Endothelial cell of umbilical vein (primary cell): Measurements from ENCODE around the gene PAQR6. TPM values are rescaled to one million over a fixed set of nuclear protein-coding genes. Genes with fewer than 3 reads are reported as not detected.

Experiments used
- BruUV-seq: library from RNA; stranded (reverse); fragments of 400-500 nt; replicated peaks from 2 replicates; lab custom pipeline; 2021; lab: Mats Ljungman, UMichigan
- CTCF ChIA-PET: fragments of 300-600, 350-600 bp; sonication (Branson Sonifier 250); formaldehyde crosslinking; loops from one replicate; lab custom pipeline; 2021; ENCODE audit warnings: antibody characterized with exemption, inconsistent platforms; lab: Charles Lee
- POLR2A ChIA-PET: fragments of 300-600, 350-600 bp; sonication (Branson Sonifier 250); formaldehyde crosslinking; loops from one replicate; lab custom pipeline; 2021; ENCODE audit warnings: antibody characterized with exemption, inconsistent platforms; lab: Charles Lee
- DNase-seq: peaks from one replicate; pipeline ENCODE4 v3.0.0-alpha.2; 2011; ENCODE audit warnings: low read depth, low spot score
- FAIRE-seq: peaks from 2 replicates; lab custom pipeline; 2011; peaks lifted over from hg19 to GRCh38; lab: Jason Lieb, UNC
- H2AFZ ChIP-seq: 2 replicates; pipeline ENCODE4 v1.6.0; 2012; ENCODE audit warnings: low read depth, low read length, control low read depth, inconsistent platforms
- H3K27ac ChIP-seq: 2 replicates; pipeline ENCODE4 v1.5.1; 2011; ENCODE audit warnings: low read depth, mild to moderate bottlenecking, control low read depth, low read length, moderate library complexity; ENCODE audit not compliant: insufficient read depth
- H3K27me3 ChIP-seq, 2 experiments: 2 replicates each; pipeline versions ENCODE4 v1.6.0 to v1.6.1; 2011; ENCODE audit warnings: low read length in 2 of 2, mixed read lengths in 1 of 2; ENCODE audit not compliant: control insufficient read depth in 2 of 2, insufficient read depth in 2 of 2
- H3K36me3 ChIP-seq, 2 experiments: 2 replicates in 1 of 2; 3 replicates in 1 of 2; pipeline ENCODE4 v1.5.1; 2011; ENCODE audit warnings: low read length in 2 of 2, mild to moderate bottlenecking in 1 of 2, moderate library complexity in 1 of 2; ENCODE audit not compliant: control insufficient read depth in 2 of 2, insufficient read depth in 2 of 2; ENCODE audit errors: extremely low read depth in 1 of 2
- H3K4me1 ChIP-seq: 3 replicates; pipeline ENCODE4 v1.5.1; 2011; ENCODE audit warnings: mild to moderate bottlenecking, low read length; ENCODE audit not compliant: control insufficient read depth, insufficient read depth; ENCODE audit errors: extremely low read depth
- H3K4me2 ChIP-seq: 2 replicates; pipeline ENCODE4 v1.6.1; 2011; ENCODE audit warnings: low read length, control low read depth, mixed read lengths; ENCODE audit not compliant: insufficient read depth
- H3K4me3 ChIP-seq, 3 experiments: fragments of 200-600 bp in 1 of 3; sonication (generic), shearing (Covaris generic) in 1 of 3; replicated peaks in 1 of 3; 2 replicates each; pipeline ENCODE4 v1.5.1; 2011 to 2016; ENCODE audit warnings: control low read depth in 3 of 3, low read length in 3 of 3, mild to moderate bottlenecking in 2 of 3, inconsistent platforms in 1 of 3, low read depth in 1 of 3, moderate library complexity in 1 of 3; ENCODE audit not compliant: insufficient read depth in 1 of 3
- H3K79me2 ChIP-seq: 2 replicates; pipeline ENCODE4 v1.6.0; 2012; ENCODE audit warnings: low read length, inconsistent platforms; ENCODE audit not compliant: control insufficient read depth, insufficient read depth
- H3K9ac ChIP-seq: replicated peaks from 2 replicates; pipeline ENCODE3; 2011; ENCODE audit warnings: low read length, control low read depth; ENCODE audit not compliant: insufficient read depth; ENCODE audit errors: extremely low read depth
- H3K9me1 ChIP-seq: replicated peaks from 3 replicates; pipeline ENCODE4 v1.6.0; 2011; ENCODE audit warnings: mild to moderate bottlenecking, low read length; ENCODE audit not compliant: control insufficient read depth, insufficient read depth; ENCODE audit errors: extremely low read depth
- H3K9me3 ChIP-seq: replicated peaks from 2 replicates; pipeline ENCODE4 v1.5.1; 2012; ENCODE audit warnings: low read length, inconsistent platforms; ENCODE audit not compliant: control insufficient read depth, insufficient read depth
- H4K20me1 ChIP-seq: replicated peaks from 2 replicates; pipeline ENCODE3; 2011; ENCODE audit warnings: mild to moderate bottlenecking, low read length; ENCODE audit not compliant: control insufficient read depth, insufficient read depth; ENCODE audit errors: extremely low read depth
- EZH2 ChIP-seq: IDR thresholded peaks from 2 replicates; pipeline ENCODE4 v1.6.1; 2012; ENCODE audit warnings: borderline replicate concordance, low read depth, mild to moderate bottlenecking, moderate library complexity, low read length, inconsistent platforms; ENCODE audit not compliant: severe bottlenecking
- FOS ChIP-seq: IDR thresholded peaks from 2 replicates; pipeline ENCODE4 v1.6.1; 2011; ENCODE audit warnings: mild to moderate bottlenecking, low read length, moderate library complexity, borderline replicate concordance; ENCODE audit not compliant: insufficient read depth
- GATA2 ChIP-seq: IDR thresholded peaks from 2 replicates; pipeline ENCODE4 v1.7.0; 2011; ENCODE audit warnings: low read depth, mild to moderate bottlenecking, moderate library complexity, mixed read lengths, low read length; ENCODE audit not compliant: insufficient read length, insufficient read depth
- JUN ChIP-seq: IDR thresholded peaks from 2 replicates; pipeline ENCODE4 v1.6.1; 2011; ENCODE audit warnings: borderline replicate concordance, low read depth; ENCODE audit not compliant: insufficient read length, insufficient read depth
- MYC ChIP-seq: IDR thresholded peaks from one replicate; pipeline ENCODE4 v1.6.1; 2011; ENCODE audit warnings: mild to moderate bottlenecking, low read depth, low read length
- POLR2A ChIP-seq: IDR thresholded peaks from 2 replicates; pipeline ENCODE4 v1.6.1; 2012; ENCODE audit warnings: low read depth, mild to moderate bottlenecking, control low read depth, low read length
- POLR2AphosphoS5 ChIP-seq: IDR thresholded peaks from 2 replicates; pipeline ENCODE4 v1.6.1; 2012; ENCODE audit warnings: low read depth, mild to moderate bottlenecking, control low read depth, low read length, moderate library complexity; ENCODE audit not compliant: insufficient read depth
- dilution Hi-C: fragments of 300-500 bp; cut with MboI; formaldehyde crosslinking; loops from one replicate; pipeline ENCODE4 v1.15.0; 2019; ENCODE audit warnings: low sequenced_read_pairs; ENCODE audit not compliant: extremely low pct_ligation_motif_present
- intact Hi-C: fragments of 100-400 bp; cut with micrococcal nuclease; formaldehyde crosslinking; loops from one replicate; pipeline ENCODE4 v1.10.0; 2022
- polyA plus RNA-seq, 4 experiments: library from polyadenylated mRNA; depleted of rRNA in 3 of 4; stranded (reverse) in 3 of 4; unstranded in 1 of 4; fragments of >200 nt; gene quantifications; 2 replicates each; pipeline versions ENCODE4 v1.2.1 to v1.2.3, GENCODE V29; 2011 to 2012; ENCODE audit warnings: missing spikeins in 1 of 4
- total RNA-seq: library from RNA; stranded (reverse); gene quantifications from 2 replicates; pipeline ENCODE4 v1.2.3, GENCODE V29; 2021
- TF ChIP-seq, protein P1 (sequence below), 2 donors: IDR thresholded peaks; 1 replicate in 1 of 2; 2 replicates in 1 of 2; pipeline ENCODE4 v1.5.1; 2011; ENCODE audit warnings: low read length in 2 of 2, mild to moderate bottlenecking in 2 of 2, moderate library complexity in 2 of 2, control low read depth in 1 of 2, inconsistent platforms in 1 of 2, low read depth in 1 of 2; ENCODE audit not compliant: insufficient read depth in 1 of 2; ENCODE audit errors: extremely low read depth in 1 of 2
- TF ChIP-seq, protein P2 (sequence below): IDR thresholded peaks from 2 replicates; pipeline ENCODE4 v1.6.1; 2011; ENCODE audit not compliant: insufficient read depth, insufficient read length

The PAQR6 gene
- total and polyA plus RNA-seq, 2 donors (not counting 3 experiments of a cell fraction or from before 2014, with no cell fraction given): 1.6 to 2.2 TPM

GRCh38 chr1:156251527-156251926 is 3.7 kb upstream of the PAQR6 start:
- H3K4me2 ChIP-seq: no peak overlapping the region
- H3K9ac ChIP-seq: no peak overlapping the region
- TF ChIP-seq GATA2 (peak; percentile 36), JUN (no peak)
- TF ChIP-seq, protein P1, sequence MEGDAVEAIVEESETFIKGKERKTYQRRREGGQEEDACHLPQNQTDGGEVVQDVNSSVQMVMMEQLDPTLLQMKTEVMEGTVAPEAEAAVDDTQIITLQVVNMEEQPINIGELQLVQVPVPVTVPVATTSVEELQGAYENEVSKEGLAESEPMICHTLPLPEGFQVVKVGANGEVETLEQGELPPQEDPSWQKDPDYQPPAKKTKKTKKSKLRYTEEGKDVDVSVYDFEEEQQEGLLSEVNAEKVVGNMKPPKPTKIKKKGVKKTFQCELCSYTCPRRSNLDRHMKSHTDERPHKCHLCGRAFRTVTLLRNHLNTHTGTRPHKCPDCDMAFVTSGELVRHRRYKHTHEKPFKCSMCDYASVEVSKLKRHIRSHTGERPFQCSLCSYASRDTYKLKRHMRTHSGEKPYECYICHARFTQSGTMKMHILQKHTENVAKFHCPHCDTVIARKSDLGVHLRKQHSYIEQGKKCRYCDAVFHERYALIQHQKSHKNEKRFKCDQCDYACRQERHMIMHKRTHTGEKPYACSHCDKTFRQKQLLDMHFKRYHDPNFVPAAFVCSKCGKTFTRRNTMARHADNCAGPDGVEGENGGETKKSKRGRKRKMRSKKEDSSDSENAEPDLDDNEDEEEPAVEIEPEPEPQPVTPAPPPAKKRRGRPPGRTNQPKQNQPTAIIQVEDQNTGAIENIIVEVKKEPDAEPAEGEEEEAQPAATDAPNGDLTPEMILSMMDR (IDR thresholded peaks at IDR 0.05; ENCODE audit: extremely low read depth in 1 of 2, insufficient read depth in 1 of 2, low read depth in 1 of 2, low read length in 2 of 2): no peak
- H3K27ac ChIP-seq: no peak overlapping the region
- peaks cover 8% of the 10 kb centered on the region for H3K4me1 ChIP-seq
- FAIRE-seq: peak; percentile 61
- no peaks in the 10 kb centered on the region for H3K79me2 ChIP-seq
- no TSS peak for BruUV-seq
- dilution Hi-C loops (no loop called here), intact Hi-C loops (no loop called here)
- ChIA-PET CTCF (interaction anchor here (0.6 to 1.5 kb wide), 7 partner anchors 8 to 155 kb away, joined by 3 to 7 read pairs (median 3); partner anchors contain the start of gene GLMP), POLR2A (no interaction called here)
- no peak overlapping the region for H3K4me3 ChIP-seq
- no peaks in the 10 kb centered on the region for H3K9me3 ChIP-seq
- no peaks in the 10 kb centered on the region for H3K27me3 ChIP-seq
- H3K36me3 ChIP-seq: peaks cover 16 to 53% of the 10 kb centered on the region in 2 experiments
- H2AFZ ChIP-seq: no peak overlapping the region
- no peaks in the 10 kb centered on the region for H3K9me1 ChIP-seq
- no peaks in the 10 kb centered on the region for H4K20me1 ChIP-seq
- peak; percentile 18 for DNase-seq

DNA sequence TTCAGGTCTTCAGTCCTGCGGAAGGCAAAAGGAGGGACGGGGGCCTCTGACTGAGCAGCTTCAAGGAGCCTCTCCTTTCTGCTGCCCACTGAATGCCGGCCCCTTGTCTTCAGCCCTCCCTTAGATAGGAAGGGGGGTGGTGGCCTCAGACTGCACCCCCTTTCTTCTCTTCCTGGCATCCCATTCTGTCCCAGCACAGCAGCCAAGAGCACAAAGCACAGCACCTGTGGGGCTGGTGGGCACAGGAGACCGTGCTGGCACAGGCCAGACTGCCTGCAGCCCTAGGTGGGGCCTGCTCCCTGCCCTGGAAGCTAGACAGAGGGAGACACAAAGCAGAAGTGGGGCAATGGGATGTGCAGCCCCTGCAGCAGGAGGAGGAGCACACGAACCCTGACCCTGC is 1.7 kb upstream of the PAQR6 start:
- H3K9me1 ChIP-seq: no peaks in the 10 kb centered on the region
- dilution Hi-C loops (no loop called here), intact Hi-C loops (no loop called here)
- no peak for DNase-seq
- no peaks in the 10 kb centered on the region for H3K9me3 ChIP-seq
- CTCF ChIA-PET: no interaction called here
- no peak overlapping the region for H3K9ac ChIP-seq
- H3K27me3 ChIP-seq: peaks cover 0 to 4% of the 10 kb centered on the region in 2 experiments
- no peak overlapping the region for H3K4me2 ChIP-seq
- FAIRE-seq: no peak
- H3K36me3 ChIP-seq: peaks cover 14 to 50% of the 10 kb centered on the region in 2 experiments
- BruUV-seq: no TSS peak
- no peaks in the 10 kb centered on the region for H4K20me1 ChIP-seq
- no peak for TF ChIP-seq JUN
- TF ChIP-seq FOS: no peak
- no peak for TF ChIP-seq POLR2A
- TF ChIP-seq POLR2AphosphoS5: no peak
- TF ChIP-seq, protein P1 (IDR thresholded peaks at IDR 0.05; ENCODE audit: extremely low read depth in 1 of 2, insufficient read depth in 1 of 2, low read depth in 1 of 2, low read length in 2 of 2): no peak
- no peak for TF ChIP-seq EZH2
- TF ChIP-seq, protein P2, sequence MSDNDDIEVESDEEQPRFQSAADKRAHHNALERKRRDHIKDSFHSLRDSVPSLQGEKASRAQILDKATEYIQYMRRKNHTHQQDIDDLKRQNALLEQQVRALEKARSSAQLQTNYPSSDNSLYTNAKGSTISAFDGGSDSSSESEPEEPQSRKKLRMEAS: no peak
- no peak for TF ChIP-seq MYC
- TF ChIP-seq GATA2: no peak
- H2AFZ ChIP-seq: no peak overlapping the region
- peaks cover 14% of the 10 kb centered on the region for H3K4me1 ChIP-seq
- no peak overlapping the region for H3K27ac ChIP-seq
- no peaks in the 10 kb centered on the region for H3K79me2 ChIP-seq
- no peak overlapping the region for H3K4me3 ChIP-seq
- POLR2A ChIA-PET: no interaction called here
